Activated CD8-positive, alpha-beta T cell treated with anti-CD3 and anti-CD28 coated beads, Interleukin-2, amount 10 ng/mL, durations not matched to agents 7 days and 5 days (primary cell): ENCODE measurements around the gene ADAM22. TPM values are rescaled to one million over a fixed set of nuclear protein-coding genes. Genes with fewer than 3 reads are reported as not detected.

Source experiments
- ATAC-seq: fragments of 150-1000 bp; cut with Tn5 transposase; one replicate; pipeline ENCODE4 v1.10.0; 2021; ENCODE audit warnings: moderate library complexity
- CTCF ChIA-PET: fragments of 350-600 bp; sonication (Branson Sonifier 250); formaldehyde crosslinking; loops from one replicate; lab custom pipeline; 2021; ENCODE audit warnings: antibody characterized with exemption; lab: Charles Lee
- POLR2A ChIA-PET: fragments of 350-600 bp; sonication (Branson Sonifier 250); formaldehyde crosslinking; loops from one replicate; lab custom pipeline; 2021; ENCODE audit warnings: antibody characterized with exemption; lab: Charles Lee
- DNase-seq: peaks from one replicate; pipeline ENCODE4 v3.0.0-alpha.2; 2020
- H3K27ac Mint-ChIP-seq: one replicate; pipeline ENCODE4 v1.8.0; 2021; ENCODE audit warnings: mild to moderate bottlenecking, mixed read lengths
- H3K27me3 Mint-ChIP-seq: one replicate; pipeline ENCODE4 v1.8.0; 2021; ENCODE audit warnings: low read depth, mixed read lengths
- H3K36me3 Mint-ChIP-seq: one replicate; pipeline ENCODE4 v1.8.0; 2021; ENCODE audit warnings: low read depth, mixed read lengths
- H3K4me1 Mint-ChIP-seq: one replicate; pipeline ENCODE4 v1.8.0; 2021; ENCODE audit warnings: low read depth, mixed read lengths
- H3K4me3 Mint-ChIP-seq: one replicate; pipeline ENCODE4 v1.8.0; 2021; ENCODE audit warnings: mild to moderate bottlenecking, mixed read lengths
- H3K9me3 Mint-ChIP-seq: one replicate; pipeline ENCODE4 v1.8.0; 2022; ENCODE audit warnings: mixed read lengths; ENCODE audit not compliant: insufficient read depth
- total RNA-seq, 2 experiments: library from RNA; stranded (reverse); gene quantifications; one replicate each; pipeline ENCODE4 v1.2.3, GENCODE V29; 2021

Gene ADAM22
- total RNA-seq, 2 experiments from 2014 or later, result 2.2 to 3.1 TPM

DNA sequence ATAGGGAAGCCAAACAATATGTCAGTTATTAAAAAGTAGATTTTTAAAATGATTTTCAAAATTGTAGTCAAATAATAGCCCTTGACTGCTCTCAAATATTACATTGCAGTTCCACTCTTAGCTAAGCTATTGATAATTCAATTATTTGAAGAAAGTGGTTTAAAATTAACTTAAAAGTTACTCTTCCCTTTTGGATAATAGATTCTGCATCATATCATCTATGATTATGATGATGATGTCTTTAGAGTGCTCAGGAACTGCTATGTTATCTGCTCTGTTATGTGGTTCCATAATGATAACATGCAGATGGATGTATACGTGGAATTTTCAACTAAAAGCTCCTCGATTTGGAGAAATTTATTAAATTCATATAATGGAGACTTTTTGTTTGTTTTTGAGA is 110.0 kb downstream of the ADAM22 start:
- Mint-ChIP-seq H3K27me3 (no peaks in the 10 kb centered on the region), H3K4me1 (peaks cover 8% of the 10 kb centered on the region), H3K4me3 (no peak overlapping the region), H3K27ac (no peak overlapping the region), H3K9me3 (no peaks in the 10 kb centered on the region), H3K36me3 (no peaks in the 10 kb centered on the region)
- ChIA-PET POLR2A (no interaction called here), CTCF (no interaction called here)
- ATAC-seq, result no peak
- no peak for DNase-seq

DNA sequence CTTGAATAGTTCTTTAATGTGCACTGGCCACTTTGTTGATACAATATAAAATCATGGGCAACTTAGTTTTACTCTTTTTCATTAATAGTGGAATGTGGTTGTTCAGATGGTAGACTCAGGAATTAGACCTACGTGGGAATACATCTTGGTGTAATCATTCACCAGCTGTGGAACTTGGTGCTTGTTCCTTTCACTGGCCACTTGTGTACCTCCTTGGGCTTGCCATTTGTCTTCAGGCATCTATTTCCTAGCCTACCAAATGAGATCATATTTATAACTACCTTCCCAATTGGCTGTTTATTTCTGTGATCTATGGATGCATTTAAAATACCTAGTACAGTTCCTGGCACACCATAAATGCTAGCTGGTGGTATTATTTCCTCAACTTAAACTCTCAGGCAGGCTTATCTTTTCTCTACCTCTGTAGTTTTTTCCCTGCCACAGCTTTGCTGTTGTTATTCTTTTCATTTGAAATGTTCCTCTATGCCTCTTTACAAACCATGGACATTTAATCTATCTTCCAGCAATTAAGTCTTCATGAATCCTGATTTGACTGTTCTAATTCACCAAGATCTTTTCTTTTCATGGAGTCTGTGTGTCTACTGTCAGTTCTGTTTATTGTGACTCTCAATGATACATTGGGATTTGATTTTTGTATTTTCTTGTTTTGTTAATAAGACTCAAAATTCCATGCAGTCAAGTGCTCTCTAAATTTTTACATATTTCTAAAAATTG is 113.0 kb downstream of the ADAM22 start:
- Mint-ChIP-seq H3K27ac (no peak overlapping the region), H3K4me1 (peaks cover 6% of the 10 kb centered on the region), H3K4me3 (no peak overlapping the region), H3K9me3 (no peaks in the 10 kb centered on the region), H3K36me3 (no peaks in the 10 kb centered on the region), H3K27me3 (no peaks in the 10 kb centered on the region)
- no peak for ATAC-seq
- CTCF ChIA-PET, result no interaction called here
- DNase-seq, result no peak
- POLR2A ChIA-PET, result no interaction called here

DNA sequence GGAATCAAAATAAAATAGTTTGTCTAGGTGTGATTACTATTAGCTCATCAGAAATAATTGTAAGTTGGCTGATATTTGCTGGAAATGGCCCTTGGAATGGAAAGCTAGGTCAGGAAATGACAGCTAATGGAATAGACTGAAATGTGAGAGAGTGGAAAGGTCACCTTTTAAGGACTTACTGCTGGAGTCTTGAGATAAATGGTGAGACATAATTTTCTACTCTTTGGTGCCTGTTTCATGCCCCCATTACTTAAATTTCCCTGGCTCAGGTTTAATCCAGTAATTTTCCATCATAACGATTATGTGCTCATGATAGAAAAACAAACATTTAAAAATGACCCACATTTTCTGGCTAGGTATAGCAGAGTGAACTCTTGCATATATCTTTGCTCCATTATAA is 123.6 kb downstream of the ADAM22 start:
- no peaks in the 10 kb centered on the region for H3K9me3 Mint-ChIP-seq
- H3K4me3 Mint-ChIP-seq, result no peak overlapping the region
- H3K36me3 Mint-ChIP-seq, result no peaks in the 10 kb centered on the region
- ChIA-PET CTCF (no interaction called here), POLR2A (no interaction called here)
- ATAC-seq (no peak), DNase-seq (no peak)
- H3K27ac Mint-ChIP-seq, result no peak overlapping the region
- no peaks in the 10 kb centered on the region for H3K27me3 Mint-ChIP-seq
- no peaks in the 10 kb centered on the region for H3K4me1 Mint-ChIP-seq

DNA sequence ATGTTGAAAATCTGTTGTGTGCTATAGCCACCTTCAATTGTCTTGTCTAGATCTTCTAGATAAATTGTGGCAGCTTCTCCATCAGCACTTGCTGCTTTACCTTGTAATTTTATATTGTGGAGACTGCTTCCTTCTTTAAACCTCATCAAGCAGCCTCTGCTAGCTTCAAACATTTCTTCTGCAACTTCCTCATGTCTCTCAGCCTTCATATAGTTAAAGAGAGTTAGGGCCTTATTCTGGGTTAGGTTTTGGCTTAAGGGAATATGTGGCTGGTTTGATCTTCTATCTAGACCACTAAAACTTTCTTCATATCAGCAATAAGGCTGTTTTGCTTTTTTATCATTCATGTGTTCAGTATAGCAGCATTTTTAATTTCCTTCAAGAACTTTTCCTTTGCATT is 128.2 kb downstream of the ADAM22 start:
- DNase-seq, result no peak
- ChIA-PET POLR2A (no interaction called here), CTCF (no interaction called here)
- Mint-ChIP-seq H3K27me3 (no peaks in the 10 kb centered on the region), H3K36me3 (no peaks in the 10 kb centered on the region), H3K4me3 (no peak overlapping the region), H3K9me3 (no peaks in the 10 kb centered on the region), H3K27ac (no peak overlapping the region), H3K4me1 (no peaks in the 10 kb centered on the region)
- no peak for ATAC-seq

DNA sequence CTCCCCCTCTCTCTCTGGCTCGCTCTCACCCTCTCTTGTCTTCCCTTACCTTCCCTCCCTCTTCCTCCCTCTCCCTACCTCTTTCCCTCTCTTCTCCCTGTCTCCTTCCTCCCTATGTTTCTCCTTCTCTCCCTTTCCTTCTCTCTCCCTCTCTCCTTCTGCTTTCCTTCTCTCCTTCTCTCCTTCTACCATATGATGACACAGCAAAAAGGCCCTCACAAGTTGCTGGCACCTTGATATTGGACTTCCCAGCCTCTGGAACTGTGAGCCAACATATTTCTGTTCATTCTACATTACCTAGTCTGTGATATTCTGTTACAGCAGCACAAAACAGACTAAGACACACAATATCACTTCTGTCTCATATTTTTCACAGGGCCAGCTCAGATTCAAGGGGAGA is 135.0 kb downstream of the ADAM22 start:
- no peaks in the 10 kb centered on the region for H3K27me3 Mint-ChIP-seq
- H3K36me3 Mint-ChIP-seq, result no peaks in the 10 kb centered on the region
- no peak for DNase-seq
- peaks cover 8% of the 10 kb centered on the region for H3K4me1 Mint-ChIP-seq
- H3K27ac Mint-ChIP-seq, result no peak overlapping the region
- H3K4me3 Mint-ChIP-seq, result no peak overlapping the region
- ChIA-PET CTCF (no interaction called here), POLR2A (no interaction called here)
- ATAC-seq, result no peak
- no peaks in the 10 kb centered on the region for H3K9me3 Mint-ChIP-seq

GRCh38 chr7:88071994-88072714 is 138.1 kb downstream of the ADAM22 start:
- DNase-seq, result no peak
- no peak overlapping the region for H3K27ac Mint-ChIP-seq
- ATAC-seq, result peak; percentile 39
- no peak overlapping the region for H3K4me3 Mint-ChIP-seq
- ChIA-PET POLR2A (no interaction called here), CTCF (no interaction called here)
- no peaks in the 10 kb centered on the region for H3K9me3 Mint-ChIP-seq
- H3K36me3 Mint-ChIP-seq, result no peaks in the 10 kb centered on the region
- peaks cover 8% of the 10 kb centered on the region for H3K4me1 Mint-ChIP-seq
- no peaks in the 10 kb centered on the region for H3K27me3 Mint-ChIP-seq

GRCh38 chr7:88072715-88073055 is 138.6 kb downstream of the ADAM22 start:
- Mint-ChIP-seq H3K4me1 (peaks cover 8% of the 10 kb centered on the region), H3K27me3 (no peaks in the 10 kb centered on the region), H3K9me3 (no peaks in the 10 kb centered on the region), H3K36me3 (no peaks in the 10 kb centered on the region), H3K4me3 (no peak overlapping the region), H3K27ac (no peak overlapping the region)
- ChIA-PET CTCF (no interaction called here), POLR2A (no interaction called here)
- ATAC-seq (no peak), DNase-seq (no peak)

- H3K9me3 Mint-ChIP-seq, result no peaks in the 10 kb centered on the region
- H3K27ac Mint-ChIP-seq, result no peak overlapping the region
- ChIA-PET CTCF (no interaction called here), POLR2A (no interaction called here)
- no peaks in the 10 kb centered on the region for H3K27me3 Mint-ChIP-seq
- no peak for ATAC-seq
- H3K36me3 Mint-ChIP-seq, result no peaks in the 10 kb centered on the region
- no peak overlapping the region for H3K4me3 Mint-ChIP-seq
- H3K4me1 Mint-ChIP-seq, result peaks cover 8% of the 10 kb centered on the region
- no peak for DNase-seq
Observed at GRCh38 chr7:88073626-88074025, 139.6 kb downstream of the ADAM22 start.

GRCh38 chr7:88075216-88075615 is 141.2 kb downstream of the ADAM22 start:
- no peak overlapping the region for H3K27ac Mint-ChIP-seq
- DNase-seq (no peak), ATAC-seq (no peak)
- H3K9me3 Mint-ChIP-seq, result no peaks in the 10 kb centered on the region
- POLR2A ChIA-PET, result no interaction called here
- H3K4me3 Mint-ChIP-seq, result no peak overlapping the region
- CTCF ChIA-PET, result no interaction called here
- no peaks in the 10 kb centered on the region for H3K27me3 Mint-ChIP-seq
- peaks cover 8% of the 10 kb centered on the region for H3K4me1 Mint-ChIP-seq
- H3K36me3 Mint-ChIP-seq, result no peaks in the 10 kb centered on the region

GRCh38 chr7:88083883-88084282 is 149.8 kb downstream of the ADAM22 start:
- no peaks in the 10 kb centered on the region for H3K4me1 Mint-ChIP-seq
- POLR2A ChIA-PET, result no interaction called here
- no peaks in the 10 kb centered on the region for H3K36me3 Mint-ChIP-seq
- ATAC-seq, result no peak
- DNase-seq, result no peak
- no peaks in the 10 kb centered on the region for H3K9me3 Mint-ChIP-seq
- H3K27me3 Mint-ChIP-seq, result peaks cover 3% of the 10 kb centered on the region
- CTCF ChIA-PET, result no interaction called here
- no peak overlapping the region for H3K4me3 Mint-ChIP-seq
- no peak overlapping the region for H3K27ac Mint-ChIP-seq

- H3K36me3 Mint-ChIP-seq, result no peaks in the 10 kb centered on the region
- no peaks in the 10 kb centered on the region for H3K9me3 Mint-ChIP-seq
- DNase-seq (no peak), ATAC-seq (no peak)
- no peak overlapping the region for H3K27ac Mint-ChIP-seq
- H3K4me1 Mint-ChIP-seq, result peaks cover 11% of the 10 kb centered on the region
- no peak overlapping the region for H3K4me3 Mint-ChIP-seq
- CTCF ChIA-PET, result interaction anchor here (0.7 to 2.3 kb wide), 3 partner anchors 12 to 350 kb away, joined by 3 to 7 read pairs (median 3); no protein-coding TSS in a partner anchor
- POLR2A ChIA-PET, result no interaction called here
- peaks cover 3% of the 10 kb centered on the region for H3K27me3 Mint-ChIP-seq
Observed at GRCh38 chr7:88089561-88089960, 155.5 kb downstream of the ADAM22 start.

DNA sequence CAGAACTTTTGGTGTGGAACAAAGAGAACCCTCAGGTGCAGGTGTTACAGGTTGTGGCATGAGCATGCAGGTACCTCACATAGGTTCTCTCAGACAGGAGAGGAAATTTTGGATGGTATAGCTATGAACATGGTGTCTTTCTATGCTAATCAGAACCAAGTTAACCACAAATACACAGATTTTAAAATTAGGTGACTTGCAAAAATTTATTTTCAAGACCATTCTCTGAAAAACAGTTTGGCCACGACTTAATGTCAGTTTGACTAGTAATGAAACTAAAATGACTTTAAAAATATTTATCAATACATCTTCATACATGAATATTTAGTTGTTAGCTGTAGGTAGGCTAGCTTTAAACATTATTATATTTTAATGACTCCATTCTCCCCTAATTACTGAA is 156.2 kb downstream of the ADAM22 start:
- Mint-ChIP-seq H3K27me3 (peaks cover 3% of the 10 kb centered on the region), H3K4me3 (no peak overlapping the region), H3K27ac (no peak overlapping the region), H3K4me1 (peaks cover 12% of the 10 kb centered on the region), H3K36me3 (no peaks in the 10 kb centered on the region), H3K9me3 (no peaks in the 10 kb centered on the region)
- CTCF ChIA-PET, result interaction anchor here (0.7 to 2.3 kb wide), 3 partner anchors 12 to 351 kb away, joined by 3 to 7 read pairs (median 3); no protein-coding TSS in a partner anchor
- ATAC-seq, result no peak
- no peak for DNase-seq
- POLR2A ChIA-PET, result no interaction called here
